NOMO-1 treated with dmso at 0.1 percent for 144 hours (cell line): Measurements from ENCODE around the gene EEF2.

Experiments used
- DNase-seq: peaks from one replicate; lab custom pipeline; 2025; ENCODE audit not compliant: unreplicated experiment; lab: John Stamatoyannopoulos, UW

Gene EEF2

GRCh38 chr19:3984908-3985642, at the start of gene EEF2:
Gene EEF2, minus strand, starts transcription at chr19:3985463. Its CDS starts 83 bp downstream, at chr19:3985380.
- DNase-seq = peak; percentile 75

GRCh38 chr19:4034048-4035017, 49.1 kb upstream of the EEF2 start:
- no peak for DNase-seq

DNA sequence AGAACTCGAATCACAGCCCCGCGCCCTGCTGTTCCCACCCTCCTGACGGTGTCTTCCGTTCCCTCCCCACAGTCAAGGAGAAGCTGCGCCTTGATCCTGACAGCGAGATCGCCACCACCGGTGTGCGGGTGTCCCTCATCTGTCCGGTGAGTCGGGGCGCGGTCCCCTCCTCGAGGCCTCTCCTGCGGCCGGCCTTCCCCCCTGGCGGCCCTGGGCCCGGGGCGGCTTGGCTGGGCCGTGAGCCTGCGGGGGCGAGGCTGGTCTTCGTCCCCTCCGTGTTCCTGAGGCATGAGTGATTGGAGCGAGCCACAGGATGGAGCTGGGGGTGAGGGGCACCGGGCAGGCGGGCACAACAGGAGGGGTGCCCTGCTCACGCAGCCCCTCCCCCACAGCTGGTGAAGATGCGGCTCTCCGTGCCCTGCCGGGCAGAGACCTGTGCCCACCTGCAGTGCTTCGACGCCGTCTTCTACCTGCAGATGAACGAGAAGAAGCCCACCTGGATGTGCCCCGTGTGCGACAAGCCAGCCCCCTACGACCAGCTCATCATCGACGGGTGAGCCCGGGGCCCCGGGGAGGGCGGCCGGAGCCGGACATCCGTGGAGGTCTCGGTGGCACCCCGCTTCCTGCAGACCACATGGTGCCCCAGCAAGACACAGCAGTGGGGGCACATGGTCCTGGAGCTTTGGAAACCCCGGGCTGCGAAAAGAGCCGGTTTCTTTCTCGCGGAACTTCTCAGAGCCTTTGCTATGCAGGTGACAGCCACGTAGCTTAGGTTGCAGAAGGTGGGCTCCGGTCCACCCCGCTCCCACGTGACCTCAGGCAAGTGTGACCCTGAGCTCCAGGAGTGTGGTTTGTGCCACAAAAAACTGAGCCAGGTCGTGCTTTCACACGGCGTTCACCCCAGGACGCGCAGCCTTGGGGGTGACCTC, 48.0 kb upstream of the EEF2 start:
- no peak for DNase-seq

- DNase-seq = no peak
These were observed 47.2 kb upstream of the EEF2 start for GRCh38 chr19:4032436-4032835.

DNA sequence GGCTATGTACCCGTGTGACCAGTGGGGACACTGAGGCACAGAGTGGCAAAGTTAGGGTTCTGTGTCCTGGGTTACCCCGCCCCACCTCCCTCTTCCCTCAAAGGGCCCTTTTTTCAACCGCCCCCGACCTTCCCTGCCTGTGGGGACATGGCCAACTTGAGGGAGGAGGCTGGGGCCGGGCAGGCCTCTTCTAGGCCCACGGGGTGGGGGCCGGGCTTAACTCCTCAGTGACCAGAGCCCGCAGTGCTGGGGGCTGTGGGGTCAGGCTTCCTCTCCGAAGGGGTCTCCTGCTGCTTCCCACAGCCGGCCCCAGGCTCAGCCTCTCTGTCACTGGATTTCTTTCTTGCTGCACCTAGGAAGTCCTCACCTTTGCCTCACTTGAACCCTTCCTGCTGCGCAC, 46.2 kb upstream of the EEF2 start:
- no peak for DNase-seq

DNA sequence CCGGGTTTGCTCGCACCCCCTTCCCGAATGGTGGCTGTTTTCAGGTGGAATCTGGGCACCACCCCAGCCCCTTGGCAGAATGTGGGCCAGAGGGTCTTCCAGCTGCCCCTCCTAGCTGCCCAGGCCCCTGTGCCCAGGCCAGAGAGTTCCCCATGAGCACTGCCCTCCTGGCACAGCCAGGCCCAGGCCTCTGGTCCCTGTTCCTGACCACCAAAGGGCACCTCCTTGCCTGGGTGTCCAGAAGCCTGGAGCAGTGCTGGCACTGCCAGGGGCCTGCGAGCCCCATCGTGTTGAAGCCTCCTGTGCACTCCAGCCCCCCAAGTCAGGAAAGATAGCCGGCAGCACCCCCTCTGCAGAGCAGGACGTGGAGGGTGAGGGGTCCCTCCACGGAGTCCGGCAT, 45.7 kb upstream of the EEF2 start:
- no peak for DNase-seq

DNA sequence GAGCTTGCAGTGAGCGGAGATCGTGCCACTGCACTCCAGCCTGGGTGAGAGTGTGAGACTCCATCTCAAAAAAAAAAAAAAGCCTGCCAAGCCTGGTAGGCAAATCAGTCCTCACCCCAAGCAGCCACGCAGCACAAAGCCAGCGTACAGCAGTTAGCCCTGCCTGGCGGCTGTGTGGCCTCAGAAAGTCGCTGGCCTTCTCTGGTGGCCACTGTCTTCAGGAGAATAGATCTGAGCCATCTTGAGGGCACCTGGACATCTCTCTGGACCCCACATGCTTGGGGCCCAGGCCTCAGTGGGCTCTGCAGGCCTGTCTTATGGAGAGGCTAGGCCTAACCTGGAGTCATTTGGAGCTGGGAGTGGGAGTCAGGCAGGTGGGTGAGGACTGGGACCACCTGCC, 45.3 kb upstream of the EEF2 start:
- no peak for DNase-seq

DNA sequence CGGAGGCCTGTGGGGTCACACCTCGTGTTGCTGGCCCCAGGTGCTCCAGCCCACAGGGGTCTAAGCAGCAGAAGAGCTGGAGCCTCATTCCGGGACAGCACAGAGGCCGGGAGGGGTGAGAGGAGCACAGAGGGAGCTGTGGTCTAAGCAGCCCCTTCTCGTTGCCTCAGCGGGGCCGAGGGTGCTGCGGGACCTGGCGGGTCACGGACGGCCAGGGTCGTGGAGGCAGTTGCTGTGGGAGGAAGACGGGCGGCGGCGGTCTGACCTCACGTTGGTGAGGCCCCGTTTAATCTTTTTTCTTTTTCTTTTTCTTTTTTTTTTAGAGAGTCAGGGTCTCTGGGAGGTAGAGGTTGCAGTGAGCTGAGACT, 44.0 kb upstream of the EEF2 start:
- no peak for DNase-seq

DNA sequence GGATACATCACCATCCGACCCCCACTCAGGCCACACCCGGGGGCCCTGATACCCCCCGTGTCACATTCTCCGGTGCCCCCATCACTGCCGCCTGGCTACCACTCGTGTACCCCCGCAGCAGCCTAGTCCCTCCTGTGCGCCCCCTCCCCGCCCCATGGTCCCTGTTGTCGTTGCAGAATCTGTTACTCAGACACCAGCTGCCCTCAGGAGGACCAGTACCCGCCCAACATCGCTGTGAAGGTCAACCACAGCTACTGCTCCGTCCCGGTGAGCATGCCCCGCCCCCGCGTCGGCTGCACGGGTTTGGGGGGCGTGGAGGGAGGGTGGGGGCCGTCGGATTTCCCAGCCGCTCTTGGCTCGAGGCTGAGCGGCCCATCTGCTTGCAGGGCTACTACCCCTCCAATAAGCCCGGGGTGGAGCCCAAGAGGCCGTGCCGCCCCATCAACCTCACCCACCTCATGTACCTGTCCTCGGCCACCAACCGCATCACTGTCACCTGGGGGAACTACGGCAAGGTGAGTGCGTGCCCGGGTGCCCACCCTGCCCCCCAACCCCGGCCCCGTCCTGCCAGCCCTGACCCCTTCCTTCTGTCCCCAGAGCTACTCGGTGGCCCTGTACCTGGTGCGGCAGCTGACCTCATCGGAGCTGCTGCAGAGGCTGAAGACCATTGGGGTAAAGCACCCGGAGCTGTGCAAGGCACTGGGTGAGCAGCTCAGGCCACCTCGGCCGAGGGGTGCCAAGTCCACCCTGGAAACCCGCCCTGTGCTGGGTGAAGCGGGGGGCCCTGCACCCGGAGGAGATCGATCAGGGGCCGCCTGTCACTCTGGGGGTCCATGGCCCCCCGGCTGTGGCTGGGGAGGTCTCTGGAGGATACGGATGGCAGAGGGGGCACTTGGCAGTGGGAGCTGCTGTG, 43.3 kb upstream of the EEF2 start:
- DNase-seq = no peak

GRCh38 chr19:4027146-4027545, 41.9 kb upstream of the EEF2 start:
- no peak for DNase-seq

GRCh38 chr19:4025317-4025716, 40.1 kb upstream of the EEF2 start:
- no peak for DNase-seq

DNA sequence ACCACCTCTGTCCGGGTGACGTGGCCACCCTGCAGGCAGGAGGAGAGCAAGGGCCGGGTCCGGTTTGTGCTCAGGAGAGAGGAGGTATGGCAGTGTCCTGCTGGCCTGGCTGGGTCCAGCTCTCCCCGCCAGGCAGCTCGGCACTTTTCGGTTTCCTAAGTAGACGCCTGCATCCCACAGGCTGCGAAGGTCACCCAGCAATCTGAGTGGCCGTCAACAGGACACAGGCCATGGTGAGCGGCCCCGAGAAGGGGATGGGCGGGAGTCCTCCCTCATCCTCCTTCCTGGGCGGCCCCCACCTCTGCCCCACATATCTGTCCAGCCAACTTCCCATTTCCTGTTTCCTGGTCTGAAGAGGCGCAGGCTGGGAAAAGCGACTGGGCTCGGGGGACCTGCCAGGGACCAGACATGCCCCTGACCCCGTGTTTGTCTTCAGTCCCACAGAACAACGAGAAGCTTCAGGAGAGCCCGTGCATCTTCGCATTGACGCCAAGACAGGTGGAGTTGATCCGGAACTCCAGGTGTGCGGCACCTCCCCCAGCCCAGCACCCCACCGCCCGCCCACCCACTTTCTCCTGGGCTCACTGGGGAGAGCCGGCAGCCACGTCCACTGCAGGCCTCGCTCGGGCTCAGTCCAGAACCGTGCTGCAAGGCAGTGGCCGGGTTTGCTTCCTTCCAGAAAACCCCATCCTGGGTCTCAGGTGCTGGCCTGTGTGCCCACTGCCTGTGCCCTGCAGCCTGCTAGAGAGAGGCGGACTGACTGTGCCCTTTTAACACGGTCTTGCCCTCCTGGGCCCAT, 38.5 kb upstream of the EEF2 start:
- DNase-seq = no peak

DNA sequence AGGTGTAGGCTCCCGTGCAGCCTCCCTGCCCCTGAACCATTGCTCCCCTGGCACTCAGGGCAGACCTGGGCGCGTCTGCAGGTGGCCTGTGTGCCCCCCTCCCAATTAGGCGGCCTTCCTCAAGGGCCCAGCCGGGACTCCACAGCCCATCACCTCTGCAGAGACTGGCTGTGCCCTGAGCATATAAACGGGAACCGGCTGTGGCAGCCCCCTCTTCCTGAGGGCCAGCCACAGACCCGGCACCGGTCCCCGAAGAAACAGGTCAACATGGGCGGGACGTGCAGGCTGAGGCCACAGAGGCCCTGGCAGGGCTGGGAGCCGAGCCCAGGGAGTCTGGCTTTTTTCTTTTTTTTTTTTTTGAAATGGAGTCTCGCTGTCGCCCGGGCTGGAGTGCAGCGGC, 34.3 kb upstream of the EEF2 start:
- DNase-seq = no peak

- DNase-seq = no peak
These were observed 33.7 kb upstream of the EEF2 start for GRCh38 chr19:4018775-4019504.

DNA sequence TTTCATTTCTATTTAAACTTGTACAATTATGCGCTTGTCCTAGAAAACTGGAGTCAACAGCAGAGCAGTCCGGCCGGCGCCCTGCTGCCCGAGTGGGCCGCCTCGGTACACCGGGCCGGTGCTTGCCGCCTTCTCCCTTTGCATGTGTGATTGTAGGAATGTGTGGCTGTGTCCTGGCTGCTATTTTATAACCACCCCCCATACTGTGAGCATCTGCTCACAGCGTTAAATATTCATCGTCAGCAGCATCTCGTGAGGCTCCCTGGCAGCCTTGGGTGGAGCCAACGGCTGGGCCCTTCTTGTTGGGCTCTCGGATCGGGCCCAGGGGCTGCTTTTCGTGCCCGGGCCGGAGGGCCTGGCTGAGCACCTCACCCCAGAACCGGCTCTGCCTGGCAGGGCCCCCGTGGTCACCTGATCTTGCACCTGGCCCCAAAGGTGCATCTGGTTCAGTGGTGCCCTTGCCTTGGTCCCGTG, 32.9 kb upstream of the EEF2 start:
- DNase-seq = no peak

DNA sequence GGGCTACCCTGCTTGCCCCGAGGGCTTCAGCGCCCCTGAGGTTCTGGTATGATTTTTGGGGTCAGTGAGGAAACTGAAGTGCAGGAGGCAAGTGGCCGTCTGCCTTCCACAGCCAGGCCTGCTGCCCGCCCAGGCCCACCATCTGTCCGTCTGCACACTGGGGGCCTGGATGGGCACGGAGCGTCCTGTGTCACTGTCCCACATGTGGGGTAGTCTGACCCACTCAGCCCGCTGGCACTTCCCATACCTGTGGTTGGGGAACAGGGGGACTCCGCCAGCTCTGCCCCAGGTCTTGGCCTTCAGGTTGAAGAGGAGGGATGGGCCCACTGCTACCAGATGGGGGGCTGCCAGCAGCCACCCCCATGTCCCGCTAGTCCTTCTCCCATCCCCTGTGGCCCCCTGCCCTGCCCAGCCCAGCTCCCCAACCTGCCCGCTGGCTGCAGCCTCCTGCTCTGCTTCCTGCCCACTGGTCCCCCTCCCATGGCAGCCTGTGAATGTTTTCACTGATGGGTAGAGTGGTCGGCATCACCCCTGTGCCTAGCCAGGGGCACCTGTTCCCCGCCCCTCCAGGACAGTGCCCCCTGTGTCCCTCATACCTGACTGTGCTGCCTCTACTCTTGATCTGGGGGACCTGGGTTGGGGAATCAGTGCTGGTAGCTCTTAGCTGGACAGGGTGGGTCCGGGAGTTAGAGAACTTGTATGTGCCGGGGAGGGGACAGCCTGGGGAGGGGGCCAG, 31.8 kb upstream of the EEF2 start:
- no peak for DNase-seq

DNA sequence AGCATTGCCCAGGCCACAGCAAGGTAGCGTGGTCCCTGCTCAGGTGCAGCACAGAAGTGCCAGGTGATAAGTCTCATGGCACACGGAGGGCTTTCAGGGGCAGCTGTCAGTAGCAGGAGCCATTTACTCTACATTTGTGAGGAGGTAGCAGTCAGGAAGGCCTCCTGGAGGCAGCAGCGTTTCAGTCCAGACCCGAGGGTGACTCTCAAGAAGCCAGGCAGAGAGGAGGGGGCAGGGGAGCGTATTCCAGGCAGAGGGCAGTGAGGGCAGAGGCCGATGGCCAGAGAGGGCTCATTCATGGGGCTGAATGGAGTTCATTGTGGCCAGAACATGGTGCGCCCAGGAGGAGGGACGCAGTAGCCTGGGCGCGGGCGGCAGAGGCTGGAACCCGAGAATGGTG, 31.2 kb upstream of the EEF2 start:
- no peak for DNase-seq
